CD4-positive, alpha-beta T cell (primary cell): Measurements from ENCODE around the gene FYN. TPM values are rescaled to one million over a fixed set of nuclear protein-coding genes. Genes with fewer than 3 reads are reported as not detected.

ENCODE experiments used
- ATAC-seq: fragments of 200-7000 bp; cut with Tn5 transposase; one replicate; pipeline ENCODE4 v1.10.0; 2022; ENCODE audit warnings: mild to moderate bottlenecking; ENCODE audit not compliant: poor library complexity
- CTCF ChIA-PET: fragments of 350-600 bp; sonication (Branson Sonifier 250); formaldehyde crosslinking; loops from one replicate; lab custom pipeline; 2021; ENCODE audit warnings: antibody characterized with exemption, inconsistent platforms; lab: Charles Lee
- POLR2A ChIA-PET: fragments of 350-600 bp; sonication (Branson Sonifier 250); formaldehyde crosslinking; loops from one replicate; lab custom pipeline; 2021; ENCODE audit warnings: antibody characterized with exemption, inconsistent platforms; lab: Charles Lee
- DNase-seq, 14 experiments: peaks; one replicate each; pipeline ENCODE4 v3.0.0-alpha.2; 2013 to 2020; ENCODE audit warnings: mixed read lengths in 2 of 14
- H3K27ac ChIP-seq, 2 donors: one replicate each; pipeline versions ENCODE4 v1.5.1 to v1.7.0; 2013; ENCODE audit warnings: low read length in 2 of 2, low read depth in 1 of 2, mild to moderate bottlenecking in 1 of 2
- H3K27me3 ChIP-seq, 2 experiments: 1 replicate in 1 of 2; 2 replicates in 1 of 2; pipeline versions ENCODE4 v1.6.1 to v1.7.0; 2013; ENCODE audit warnings: low read length in 2 of 2, control low read depth in 1 of 2, mild to moderate bottlenecking in 1 of 2, moderate library complexity in 1 of 2; ENCODE audit not compliant: insufficient read depth in 2 of 2, control insufficient read depth in 1 of 2
- H3K36me3 ChIP-seq: one replicate; pipeline ENCODE4 v1.6.1; 2013; ENCODE audit warnings: low read length, control low read depth; ENCODE audit not compliant: insufficient read depth
- H3K4me1 ChIP-seq: one replicate; pipeline ENCODE4 v1.6.1; 2013; ENCODE audit warnings: low read length, control low read depth; ENCODE audit not compliant: insufficient read depth
- H3K4me3 ChIP-seq: one replicate; pipeline ENCODE4 v1.5.1; 2013; ENCODE audit warnings: mild to moderate bottlenecking, low read length, moderate library complexity
- H3K9me3 ChIP-seq, 2 experiments: 1 replicate in 1 of 2; 2 replicates in 1 of 2; pipeline versions ENCODE4 v1.6.1 to v1.7.0; 2013; ENCODE audit warnings: low read length in 2 of 2, mild to moderate bottlenecking in 2 of 2, control low read depth in 1 of 2, moderate library complexity in 1 of 2; ENCODE audit not compliant: control insufficient read depth in 1 of 2, insufficient read depth in 1 of 2
- H3K27ac Mint-ChIP-seq: one replicate; pipeline ENCODE4 v1.8.0; 2020; ENCODE audit warnings: mixed read lengths
- H3K27me3 Mint-ChIP-seq: one replicate; pipeline ENCODE4 v1.8.0; 2021; ENCODE audit warnings: mixed read lengths
- H3K36me3 Mint-ChIP-seq: one replicate; pipeline ENCODE4 v1.8.0; 2021; ENCODE audit warnings: low read depth, mixed read lengths
- H3K4me1 Mint-ChIP-seq: one replicate; pipeline ENCODE4 v1.8.0; 2021; ENCODE audit warnings: low read depth, mixed read lengths
- H3K4me3 Mint-ChIP-seq: one replicate; pipeline ENCODE4 v1.8.0; 2020; ENCODE audit warnings: mild to moderate bottlenecking, mixed read lengths
- H3K9me3 Mint-ChIP-seq: one replicate; pipeline ENCODE4 v1.8.0; 2020; ENCODE audit warnings: mixed read lengths
- CTCF ChIP-seq: fragments of 200-600 bp; IDR thresholded peaks from one replicate; pipeline ENCODE4 v1.8.0; 2022; ENCODE audit warnings: antibody characterized with exemption, mild to moderate bottlenecking
- intact Hi-C, 2 experiments: fragments of 100-400 bp; cut with DNase I in 1 of 2; cut with micrococcal nuclease in 1 of 2; formaldehyde crosslinking; loops; one replicate each; pipeline versions ENCODE4 v1.15.1 to v1.9.0; 2023 to 2025; cut with DNase I, micrococcal nuclease
- total RNA-seq, 174 experiments: library from RNA in 2 of 174; stranded (reverse) in 2 of 174; gene quantifications; one replicate each; pipeline ENCODE4 v1.2.3 and lab custom pipeline; 2021 to 2026

Gene FYN
- total RNA-seq, 2 experiments from 2014 or later = 419 TPM

- ChIA-PET POLR2A (no interaction called here), CTCF (no interaction called here)
- no peaks in the 10 kb centered on the region for H3K36me3 Mint-ChIP-seq
- DNase-seq (no peak), ATAC-seq (no peak)
- H3K27me3 ChIP-seq = no peaks in the 10 kb centered on the region
- intact Hi-C loops = no loop called here
- H3K4me3 ChIP-seq = no peak overlapping the region
- no peak overlapping the region for H3K4me3 Mint-ChIP-seq
- no peak overlapping the region for H3K27ac ChIP-seq
- H3K4me1 ChIP-seq = no peaks in the 10 kb centered on the region
- no peaks in the 10 kb centered on the region for H3K36me3 ChIP-seq
- no peaks in the 10 kb centered on the region for H3K4me1 Mint-ChIP-seq
- H3K9me3 ChIP-seq = no peaks in the 10 kb centered on the region
- no peak for TF ChIP-seq CTCF
- no peaks in the 10 kb centered on the region for H3K27me3 Mint-ChIP-seq
- no peak overlapping the region for H3K27ac Mint-ChIP-seq
- peaks cover 4% of the 10 kb centered on the region for H3K9me3 Mint-ChIP-seq
Observed at GRCh38 chr6:111615916-111616612, 257.2 kb downstream of the FYN start.

GRCh38 chr6:111614833-111615582 lies 258.2 kb downstream of the FYN start:
- Histone ChIP-seq H3K4me1 (no peaks in the 10 kb centered on the region), H3K27ac (no peak overlapping the region), H3K27me3 (no peaks in the 10 kb centered on the region), H3K9me3 (no peaks in the 10 kb centered on the region), H3K36me3 (no peaks in the 10 kb centered on the region), H3K4me3 (no peak overlapping the region)
- ChIA-PET POLR2A (interaction anchor here (1.0 kb wide), 1 partner anchor 10 kb away, joined by 3 read pairs; the partner anchor contains the start of gene TRAF3IP2), CTCF (interaction anchor here (1.2 kb wide), 1 partner anchor 136 kb away, joined by 3 read pairs; no protein-coding TSS in a partner anchor)
- ATAC-seq = no peak
- no peak for DNase-seq
- H3K4me1 Mint-ChIP-seq = no peaks in the 10 kb centered on the region
- H3K36me3 Mint-ChIP-seq = no peaks in the 10 kb centered on the region
- no peak overlapping the region for H3K4me3 Mint-ChIP-seq
- no peaks in the 10 kb centered on the region for H3K27me3 Mint-ChIP-seq
- intact Hi-C loops = no loop called here
- no peak overlapping the region for H3K27ac Mint-ChIP-seq
- no peak for TF ChIP-seq CTCF
- peaks cover 4% of the 10 kb centered on the region for H3K9me3 Mint-ChIP-seq

GRCh38 chr6:111612379-111612778 lies 260.9 kb downstream of the FYN start:
- no peaks in the 10 kb centered on the region for H3K27me3 Mint-ChIP-seq
- DNase-seq (no peak), ATAC-seq (no peak)
- no peak overlapping the region for H3K4me3 Mint-ChIP-seq
- ChIA-PET CTCF (no interaction called here), POLR2A (no interaction called here)
- H3K4me1 Mint-ChIP-seq = no peaks in the 10 kb centered on the region
- Histone ChIP-seq H3K27me3 (no peaks in the 10 kb centered on the region), H3K9me3 (no peaks in the 10 kb centered on the region), H3K4me3 (no peak overlapping the region), H3K4me1 (no peaks in the 10 kb centered on the region), H3K27ac (no peak overlapping the region), H3K36me3 (no peaks in the 10 kb centered on the region)
- no peaks in the 10 kb centered on the region for H3K36me3 Mint-ChIP-seq
- intact Hi-C loops = no loop called here
- peaks cover 4% of the 10 kb centered on the region for H3K9me3 Mint-ChIP-seq
- no peak overlapping the region for H3K27ac Mint-ChIP-seq
- no peak for TF ChIP-seq CTCF
